ENCODE measurements around the gene ACTL7B.
"Not testable (repeated sequence)": the region's sequence is repeated elsewhere in the genome, so short reads cannot be mapped to it uniquely, and the experiment has no call there.

Gene ACTL7B

DNA sequence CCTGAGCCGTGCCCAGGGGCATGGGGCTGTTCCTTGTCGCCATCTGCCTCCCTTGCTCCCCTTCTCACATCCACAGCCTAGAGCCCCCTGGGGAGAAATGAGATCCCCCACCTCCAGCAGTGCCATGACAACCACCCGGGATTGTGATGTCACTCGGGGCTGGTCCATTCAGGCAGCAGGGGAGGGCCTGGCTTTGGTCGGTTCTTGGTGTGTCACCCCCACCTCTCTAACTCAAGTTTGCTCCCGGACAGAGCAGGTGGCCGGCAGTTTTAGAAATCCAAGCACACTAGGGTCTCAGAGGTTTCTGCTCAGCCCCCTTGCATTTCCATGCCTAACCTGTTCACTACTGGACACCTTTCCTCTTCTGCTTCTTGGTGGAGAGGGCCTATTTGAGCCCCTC, at the start of gene ACTL7B:
Gene ACTL7B, minus strand, starts transcription at position 99 of the 400 bp plus-strand sequence. Its CDS starts 56 bp downstream, at position 43.
- Histone ChIP-seq H3K36me3 (ENCODE audit: control insufficient read depth in 1 of 2, insufficient read depth in 2 of 2, low read length in 2 of 2) (no peaks in the 10 kb centered on the region), H3K9me3 (ENCODE audit: control insufficient read depth in 1 of 2, low read length in 2 of 2) (no peaks in the 10 kb centered on the region), H3K27me3 (ENCODE audit: low read depth, low read length) (no peaks in the 10 kb centered on the region), H3K4me3 (ENCODE audit: low read depth in 1 of 2, low read length in 2 of 2) (no peak within 1 kb of the TSS), H3K4me1 (ENCODE audit: control insufficient read depth in 1 of 2, insufficient read depth in 2 of 2, low read length in 2 of 2) (no peaks in the 10 kb centered on the region), H3K27ac (ENCODE audit: low read length) (no peak within 1 kb of the TSS)

DNA sequence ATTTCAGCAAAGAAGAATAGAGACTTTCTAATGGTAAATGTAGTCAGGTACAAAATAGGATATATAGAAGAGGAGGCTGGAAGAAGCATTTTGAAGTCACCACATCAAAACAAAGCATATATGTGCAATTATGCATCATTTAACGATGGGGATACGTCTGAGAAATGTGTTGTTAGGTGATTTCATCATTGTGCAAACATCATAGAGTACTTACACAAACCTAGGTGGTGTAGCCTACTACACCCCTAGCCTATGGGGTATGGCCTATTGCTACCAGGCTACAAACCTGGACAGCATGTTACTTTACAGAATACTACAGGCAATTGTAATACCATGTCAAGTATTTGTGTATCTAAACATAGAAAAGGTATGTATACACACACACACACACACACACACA, 49.7 kb upstream of the ACTL7B start:
- H3K36me3 ChIP-seq (ENCODE audit: control insufficient read depth in 1 of 2, insufficient read depth in 2 of 2, low read length in 2 of 2) = peaks cover 67 to 80% of the 10 kb centered on the region in 2 donors

GRCh38 chr9:108904161-108904560, 48.4 kb upstream of the ACTL7B start:
- H3K27ac ChIP-seq (ENCODE audit: low read length) = no peak overlapping the region
- no peak overlapping the region for H3K4me3 ChIP-seq (ENCODE audit: low read depth in 1 of 2, low read length in 2 of 2)
- no peaks in the 10 kb centered on the region for H3K4me1 ChIP-seq (ENCODE audit: control insufficient read depth in 1 of 2, insufficient read depth in 2 of 2, low read length in 2 of 2)
- H3K36me3 ChIP-seq (ENCODE audit: control insufficient read depth in 1 of 2, insufficient read depth in 2 of 2, low read length in 2 of 2) = peaks cover 74 to 86% of the 10 kb centered on the region in 2 donors
- H3K9me3 ChIP-seq (ENCODE audit: control insufficient read depth in 1 of 2, low read length in 2 of 2) = no peaks in the 10 kb centered on the region
- no peaks in the 10 kb centered on the region for H3K27me3 ChIP-seq (ENCODE audit: low read depth, low read length)

More for the DNA sequence above, 49.7 kb upstream of the ACTL7B start:
- Histone ChIP-seq H3K27me3 (ENCODE audit: low read depth, low read length) (no peaks in the 10 kb centered on the region), H3K4me3 (ENCODE audit: low read depth in 1 of 2, low read length in 2 of 2) (no peak overlapping the region), H3K27ac (ENCODE audit: low read length) (no peak overlapping the region), H3K9me3 (ENCODE audit: control insufficient read depth in 1 of 2, low read length in 2 of 2) (no peaks in the 10 kb centered on the region), H3K4me1 (ENCODE audit: control insufficient read depth in 1 of 2, insufficient read depth in 2 of 2, low read length in 2 of 2) (no peaks in the 10 kb centered on the region)

DNA sequence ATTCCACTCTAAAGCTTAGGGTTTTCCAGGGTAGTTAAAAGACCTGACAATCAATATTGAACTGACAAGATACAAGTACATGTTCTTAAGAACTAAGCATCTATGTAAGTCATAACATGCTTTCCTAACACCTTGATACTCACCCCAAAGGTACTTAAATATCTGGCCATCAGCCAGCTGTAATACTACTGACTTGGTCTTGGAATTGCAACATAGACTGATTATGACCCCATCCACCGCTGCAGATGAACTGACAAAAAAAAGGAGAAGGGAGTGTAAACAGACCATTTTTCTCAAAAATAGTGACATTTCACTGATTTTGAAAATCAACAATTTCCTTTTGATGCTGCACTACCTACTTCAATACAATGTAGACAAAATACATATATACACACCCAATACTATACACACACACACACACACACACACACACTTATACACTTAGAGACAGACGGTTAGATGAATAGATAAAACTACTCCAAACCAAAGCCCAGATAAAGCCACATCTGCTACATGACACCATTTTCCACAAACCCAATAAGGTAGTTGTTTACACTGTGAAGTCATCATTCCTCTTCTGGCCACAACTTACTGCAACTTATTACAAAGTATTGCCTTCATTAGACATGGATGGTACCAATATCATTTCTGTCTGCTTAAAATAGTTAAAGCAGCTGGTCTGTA, 47.8 kb upstream of the ACTL7B start:
- Histone ChIP-seq H3K4me1 (ENCODE audit: control insufficient read depth in 1 of 2, insufficient read depth in 2 of 2, low read length in 2 of 2) (no peaks in the 10 kb centered on the region), H3K9me3 (ENCODE audit: control insufficient read depth in 1 of 2, low read length in 2 of 2) (no peaks in the 10 kb centered on the region), H3K27me3 (ENCODE audit: low read depth, low read length) (no peaks in the 10 kb centered on the region), H3K4me3 (ENCODE audit: low read depth in 1 of 2, low read length in 2 of 2) (no peak overlapping the region), H3K36me3 (ENCODE audit: control insufficient read depth in 1 of 2, insufficient read depth in 2 of 2, low read length in 2 of 2) (peaks cover 71 to 87% of the 10 kb centered on the region in 2 donors), H3K27ac (ENCODE audit: low read length) (no peak overlapping the region)

DNA sequence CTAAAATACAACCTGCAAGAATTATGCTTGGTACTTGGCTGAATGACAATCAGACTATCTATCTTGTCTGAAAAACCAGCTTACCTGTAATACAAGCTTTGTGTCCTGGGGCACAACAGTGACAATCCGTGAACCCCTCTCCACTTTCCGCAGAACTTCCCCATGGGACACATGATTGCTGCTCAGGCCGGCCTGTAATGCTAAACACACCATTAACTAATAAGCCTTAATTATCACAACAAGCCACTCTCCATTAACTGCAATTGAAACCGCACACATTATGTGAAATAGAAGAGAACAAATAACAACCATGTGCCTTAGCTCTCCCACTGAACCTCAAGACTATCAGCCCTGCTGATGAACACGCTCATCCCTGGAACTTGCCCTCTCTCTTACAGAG, 44.4 kb upstream of the ACTL7B start:
- Histone ChIP-seq H3K9me3 (ENCODE audit: control insufficient read depth in 1 of 2, low read length in 2 of 2) (no peaks in the 10 kb centered on the region), H3K27ac (ENCODE audit: low read length) (no peak overlapping the region), H3K4me1 (ENCODE audit: control insufficient read depth in 1 of 2, insufficient read depth in 2 of 2, low read length in 2 of 2) (no peaks in the 10 kb centered on the region), H3K36me3 (ENCODE audit: control insufficient read depth in 1 of 2, insufficient read depth in 2 of 2, low read length in 2 of 2) (peaks cover 72 to 84% of the 10 kb centered on the region in 2 donors), H3K4me3 (ENCODE audit: low read depth in 1 of 2, low read length in 2 of 2) (no peak overlapping the region), H3K27me3 (ENCODE audit: low read depth, low read length) (no peaks in the 10 kb centered on the region)

DNA sequence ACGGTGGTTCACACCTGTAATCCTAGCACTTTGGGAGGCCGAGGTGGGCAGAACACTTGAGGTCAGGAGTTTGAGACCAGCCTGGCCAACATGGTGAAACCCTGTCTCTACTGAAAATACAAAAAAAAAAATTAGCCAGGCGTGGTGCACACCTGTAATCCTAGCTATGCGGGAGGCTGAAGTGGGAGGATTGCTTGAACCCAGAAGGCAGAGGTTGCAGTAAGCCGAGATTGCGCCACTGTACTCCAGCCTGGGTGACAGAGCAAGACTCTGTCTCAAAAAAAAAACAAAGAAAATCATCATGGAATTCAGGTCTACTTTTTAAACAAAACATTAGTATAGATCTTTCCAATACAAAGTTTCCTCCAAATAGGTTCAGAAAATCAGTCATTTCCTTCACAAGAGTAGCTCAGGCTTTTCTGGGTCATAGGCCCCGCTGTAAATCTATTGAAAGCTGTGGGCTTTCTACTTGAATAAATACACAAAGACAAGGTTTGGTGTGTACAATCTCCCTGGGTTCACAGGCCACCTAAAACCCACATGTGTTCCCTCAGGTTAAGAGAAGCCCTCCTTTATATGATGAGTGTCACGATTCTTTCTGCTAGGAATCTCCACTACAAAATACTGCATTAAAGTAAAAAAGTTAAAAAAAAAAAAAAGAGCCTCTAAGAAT, 43.4 kb upstream of the ACTL7B start:
- H3K36me3 ChIP-seq (ENCODE audit: control insufficient read depth in 1 of 2, insufficient read depth in 2 of 2, low read length in 2 of 2) = peaks cover 78 to 91% of the 10 kb centered on the region in 2 donors
- H3K4me3 ChIP-seq (ENCODE audit: low read depth in 1 of 2, low read length in 2 of 2); H3K27ac ChIP-seq (ENCODE audit: low read length); H3K9me3 ChIP-seq (ENCODE audit: control insufficient read depth in 1 of 2, low read length in 2 of 2); H3K4me1 ChIP-seq (ENCODE audit: control insufficient read depth in 1 of 2, insufficient read depth in 2 of 2, low read length in 2 of 2); H3K27me3 ChIP-seq (ENCODE audit: low read depth, low read length): not testable (repeated sequence)

- Histone ChIP-seq H3K4me3 (ENCODE audit: low read depth in 1 of 2, low read length in 2 of 2) (no peak overlapping the region), H3K27ac (ENCODE audit: low read length) (no peak overlapping the region), H3K36me3 (ENCODE audit: control insufficient read depth in 1 of 2, insufficient read depth in 2 of 2, low read length in 2 of 2) (peaks cover 83 to 89% of the 10 kb centered on the region in 2 donors), H3K4me1 (ENCODE audit: control insufficient read depth in 1 of 2, insufficient read depth in 2 of 2, low read length in 2 of 2) (no peaks in the 10 kb centered on the region), H3K27me3 (ENCODE audit: low read depth, low read length) (no peaks in the 10 kb centered on the region), H3K9me3 (ENCODE audit: control insufficient read depth in 1 of 2, low read length in 2 of 2) (no peaks in the 10 kb centered on the region)
Measured at GRCh38 chr9:108897324-108898096, 41.7 kb upstream of the ACTL7B start.

GRCh38 chr9:108894225-108894997, 38.6 kb upstream of the ACTL7B start:
- H3K27me3 ChIP-seq (ENCODE audit: low read depth, low read length) = no peaks in the 10 kb centered on the region
- peaks cover 80 to 88% of the 10 kb centered on the region in 2 donors for H3K36me3 ChIP-seq (ENCODE audit: control insufficient read depth in 1 of 2, insufficient read depth in 2 of 2, low read length in 2 of 2)
- no peak overlapping the region for H3K4me3 ChIP-seq (ENCODE audit: low read depth in 1 of 2, low read length in 2 of 2)
- H3K4me1 ChIP-seq (ENCODE audit: control insufficient read depth in 1 of 2, insufficient read depth in 2 of 2, low read length in 2 of 2) = no peaks in the 10 kb centered on the region
- no peak overlapping the region for H3K27ac ChIP-seq (ENCODE audit: low read length)
- no peaks in the 10 kb centered on the region for H3K9me3 ChIP-seq (ENCODE audit: control insufficient read depth in 1 of 2, low read length in 2 of 2)

DNA sequence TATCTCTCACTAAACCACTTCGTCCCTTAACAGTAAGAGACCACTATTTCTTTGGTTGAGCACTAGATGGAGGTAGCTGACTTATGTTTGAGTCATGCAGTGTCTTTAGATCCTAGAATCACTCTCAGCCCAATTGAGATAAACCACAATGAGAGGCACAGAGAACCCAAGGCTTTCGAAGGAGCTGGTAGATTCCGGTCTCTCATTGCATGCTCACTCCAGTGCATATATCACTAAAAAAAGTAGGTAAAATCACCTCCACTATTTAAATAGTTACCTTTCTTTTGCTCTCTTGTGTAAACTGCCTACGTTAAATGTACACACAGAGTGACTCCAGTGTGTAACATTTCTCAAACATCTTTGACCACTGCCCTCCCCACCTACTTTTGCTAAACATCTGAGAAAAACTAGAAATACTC, 33.9 kb upstream of the ACTL7B start:
- H3K36me3 ChIP-seq (ENCODE audit: control insufficient read depth in 1 of 2, insufficient read depth in 2 of 2, low read length in 2 of 2) = peaks cover 51 to 65% of the 10 kb centered on the region in 2 donors
- no peaks in the 10 kb centered on the region for H3K9me3 ChIP-seq (ENCODE audit: control insufficient read depth in 1 of 2, low read length in 2 of 2)
- H3K27me3 ChIP-seq (ENCODE audit: low read depth, low read length) = no peaks in the 10 kb centered on the region
- H3K4me1 ChIP-seq (ENCODE audit: control insufficient read depth in 1 of 2, insufficient read depth in 2 of 2, low read length in 2 of 2) = peaks cover 0 to 3% of the 10 kb centered on the region in 2 donors
- no peak overlapping the region for H3K4me3 ChIP-seq (ENCODE audit: low read depth in 1 of 2, low read length in 2 of 2)
- no peak overlapping the region for H3K27ac ChIP-seq (ENCODE audit: low read length)

DNA sequence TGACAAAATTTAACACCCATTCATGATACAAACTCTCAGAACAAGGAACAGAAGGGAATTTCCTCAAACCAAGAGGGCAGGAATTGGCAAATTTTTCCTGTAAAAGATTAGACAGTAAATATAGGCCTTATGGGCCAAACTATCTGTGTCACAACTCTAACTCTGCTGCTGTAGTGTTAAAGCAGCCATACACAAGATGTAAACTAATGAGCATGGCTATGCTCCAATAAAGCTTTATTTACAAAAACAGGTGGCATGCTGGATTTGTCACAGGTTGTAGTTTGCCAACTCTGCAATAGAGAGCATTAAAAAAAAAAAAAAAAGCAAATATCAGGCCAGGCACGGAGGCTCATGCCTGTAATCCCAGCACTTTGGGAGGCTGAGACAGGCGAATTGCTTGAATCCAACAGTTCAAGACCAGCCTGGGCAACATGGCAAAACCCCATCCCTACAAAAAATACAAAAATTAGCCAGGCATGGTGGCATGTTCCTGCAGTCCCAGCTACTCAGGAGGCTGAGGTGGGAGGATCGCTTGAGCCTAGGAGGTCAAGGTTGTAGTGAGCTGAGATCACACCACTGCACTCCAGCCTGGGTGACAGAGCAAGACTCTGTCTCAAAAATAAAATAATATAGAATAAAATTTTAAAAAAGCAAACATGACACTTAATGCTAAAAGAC, 30.9 kb upstream of the ACTL7B start:
- H3K27me3 ChIP-seq (ENCODE audit: low read depth, low read length) = not testable (repeated sequence)
- peaks cover 30 to 49% of the 10 kb centered on the region in 2 donors for H3K36me3 ChIP-seq (ENCODE audit: control insufficient read depth in 1 of 2, insufficient read depth in 2 of 2, low read length in 2 of 2)

More for the DNA sequence above, 30.9 kb upstream of the ACTL7B start:
- H3K27ac ChIP-seq (ENCODE audit: low read length); H3K9me3 ChIP-seq (ENCODE audit: control insufficient read depth in 1 of 2, low read length in 2 of 2); H3K4me1 ChIP-seq (ENCODE audit: control insufficient read depth in 1 of 2, insufficient read depth in 2 of 2, low read length in 2 of 2); H3K4me3 ChIP-seq (ENCODE audit: low read depth in 1 of 2, low read length in 2 of 2): not testable (repeated sequence)

Data from muscle layer of duodenum (tissue), 2 donors.